IPS-15b (cell line): ENCODE measurements around the gene NDOR1.
"Not testable (repeated sequence)": the region's sequence is repeated elsewhere in the genome, so short reads cannot be mapped to it uniquely, and the experiment has no call there.

ENCODE experiments used
- H3K27me3 ChIP-seq: one replicate; pipeline ENCODE4 v1.6.1; 2013; ENCODE audit warnings: low read length; ENCODE audit not compliant: control insufficient read depth, insufficient read depth
- H3K36me3 ChIP-seq: one replicate; pipeline ENCODE4 v1.6.1; 2013; ENCODE audit warnings: low read length; ENCODE audit not compliant: control insufficient read depth, insufficient read depth
- H3K4me1 ChIP-seq: one replicate; pipeline ENCODE4 v1.6.1; 2013; ENCODE audit warnings: mild to moderate bottlenecking, low read length; ENCODE audit not compliant: control insufficient read depth, insufficient read depth
- H3K4me3 ChIP-seq: one replicate; pipeline ENCODE4 v1.5.1; 2013; ENCODE audit warnings: low read depth, low read length
- H3K9ac ChIP-seq: one replicate; pipeline ENCODE4 v1.6.1; 2013; ENCODE audit warnings: low read depth, mild to moderate bottlenecking, low read length
- H3K9me3 ChIP-seq: one replicate; pipeline ENCODE4 v1.6.1; 2013; ENCODE audit warnings: mild to moderate bottlenecking, low read length; ENCODE audit not compliant: control insufficient read depth, insufficient read depth

NDOR1 gene

GRCh38 chr9:137243266-137243625 is 37.7 kb downstream of the NDOR1 start:
- not testable (repeated sequence) for H3K4me1 ChIP-seq, H3K9ac ChIP-seq, H3K27me3 ChIP-seq, H3K9me3 ChIP-seq, H3K4me3 ChIP-seq
- peaks cover 19% of the 10 kb centered on the region for H3K36me3 ChIP-seq

GRCh38 chr9:137243626-137244485 is 38.4 kb downstream of the NDOR1 start:
- no peaks in the 10 kb centered on the region for H3K27me3 ChIP-seq
- no peak overlapping the region for H3K4me3 ChIP-seq
- no peaks in the 10 kb centered on the region for H3K9me3 ChIP-seq
- peaks cover 5% of the 10 kb centered on the region for H3K4me1 ChIP-seq
- peaks cover 19% of the 10 kb centered on the region for H3K36me3 ChIP-seq
- H3K9ac ChIP-seq, result no peak overlapping the region

- H3K36me3 ChIP-seq, result peaks cover 19% of the 10 kb centered on the region
- no peak overlapping the region for H3K4me3 ChIP-seq
- H3K27me3 ChIP-seq, result no peaks in the 10 kb centered on the region
- peaks cover 5% of the 10 kb centered on the region for H3K4me1 ChIP-seq
- no peak overlapping the region for H3K9ac ChIP-seq
- H3K9me3 ChIP-seq, result no peaks in the 10 kb centered on the region
Measured at GRCh38 chr9:137244486-137245449, 39.3 kb downstream of the NDOR1 start.

- no peaks in the 10 kb centered on the region for H3K27me3 ChIP-seq
- H3K4me3 ChIP-seq, result no peak overlapping the region
- peaks cover 19% of the 10 kb centered on the region for H3K36me3 ChIP-seq
- H3K9me3 ChIP-seq, result no peaks in the 10 kb centered on the region
- peaks cover 5% of the 10 kb centered on the region for H3K4me1 ChIP-seq
- no peak overlapping the region for H3K9ac ChIP-seq
Measured at GRCh38 chr9:137245450-137246421, 40.2 kb downstream of the NDOR1 start.

- H3K4me3 ChIP-seq, result no peak overlapping the region
- peaks cover 14% of the 10 kb centered on the region for H3K36me3 ChIP-seq
- peaks cover 5% of the 10 kb centered on the region for H3K4me1 ChIP-seq
- no peaks in the 10 kb centered on the region for H3K27me3 ChIP-seq
- no peaks in the 10 kb centered on the region for H3K9me3 ChIP-seq
- no peak overlapping the region for H3K9ac ChIP-seq
Measured at GRCh38 chr9:137247135-137247915, 41.8 kb downstream of the NDOR1 start.

- Histone ChIP-seq H3K27me3 (no peaks in the 10 kb centered on the region), H3K9ac (no peak overlapping the region), H3K36me3 (peaks cover 9% of the 10 kb centered on the region), H3K4me3 (no peak overlapping the region), H3K9me3 (no peaks in the 10 kb centered on the region), H3K4me1 (peaks cover 5% of the 10 kb centered on the region)
Measured at GRCh38 chr9:137247916-137248175, 42.3 kb downstream of the NDOR1 start.

GRCh38 chr9:137250329-137251193 is 45.1 kb downstream of the NDOR1 start:
- peaks cover 4% of the 10 kb centered on the region for H3K4me1 ChIP-seq
- H3K9ac ChIP-seq, result no peak overlapping the region
- H3K4me3 ChIP-seq, result no peak overlapping the region

GRCh38 chr9:137251194-137251461 is 45.6 kb downstream of the NDOR1 start, which contains the start of gene STPG3:
TSS of gene STPG3 (plus strand) at chr9:137251286. CDS start at chr9:137251287, 1 bp downstream.
- H3K4me1 ChIP-seq, result peaks cover 4% of the 10 kb centered on the region

More at GRCh38 chr9:137250329-137251193, 45.1 kb downstream of the NDOR1 start:
- Histone ChIP-seq H3K27me3 (no peaks in the 10 kb centered on the region), H3K9me3 (no peaks in the 10 kb centered on the region), H3K36me3 (no peaks in the 10 kb centered on the region)

GRCh38 chr9:137251490-137252268 is 46.2 kb downstream of the NDOR1 start:
- Histone ChIP-seq H3K27me3 (no peaks in the 10 kb centered on the region), H3K4me1 (peaks cover 4% of the 10 kb centered on the region), H3K9me3 (no peaks in the 10 kb centered on the region), H3K9ac (peak overlapping the region; percentile 24), H3K36me3 (peaks cover 5% of the 10 kb centered on the region), H3K4me3 (no peak overlapping the region)

More at GRCh38 chr9:137251194-137251461, 45.6 kb downstream of the NDOR1 start, which contains the start of gene STPG3:
- H3K9me3 ChIP-seq, result no peaks in the 10 kb centered on the region
- H3K36me3 ChIP-seq, result no peaks in the 10 kb centered on the region
- H3K4me3 ChIP-seq, result no peak within 1 kb of the TSS
- no peaks in the 10 kb centered on the region for H3K27me3 ChIP-seq
- peak within 1 kb of the TSS; percentile 24 for H3K9ac ChIP-seq
